Amniotic epithelial cell (primary cell): ENCODE results near the gene DAZAP2.
A peak's percentile ranks its signal among the peaks of the same experiment; 100 is the strongest.
"Not testable (repeated sequence)": the region's sequence is repeated elsewhere in the genome, so short reads cannot be mapped to it uniquely, and the experiment has no call there.

ENCODE experiments used
- DNase-seq: peaks from one replicate; pipeline ENCODE4 v3.0.0-alpha.2; 2010; ENCODE audit warnings: low read depth

The DAZAP2 gene

GRCh38 chr12:51217133-51217967 is 21.3 kb upstream of the DAZAP2 start:
- peak; percentile 13 for DNase-seq

GRCh38 chr12:51217968-51218606 is 20.5 kb upstream of the DAZAP2 start, which contains the start of gene POU6F1:
Gene POU6F1 (minus strand): TSS chr12:51218062. CDS start chr12:51206836, 11,226 bp downstream.
- peak; percentile 77 for DNase-seq

- peak; percentile 2 for DNase-seq
Observed at GRCh38 chr12:51218607-51219161, 19.9 kb upstream of the DAZAP2 start.

- no peak for DNase-seq
Observed at GRCh38 chr12:51219322-51219721, 19.3 kb upstream of the DAZAP2 start.

GRCh38 chr12:51219857-51220256 is 18.8 kb upstream of the DAZAP2 start:
- DNase-seq = not testable (repeated sequence)

GRCh38 chr12:51222461-51222860 is 16.2 kb upstream of the DAZAP2 start:
- no peak for DNase-seq

- DNase-seq = no peak
Observed at GRCh38 chr12:51224625-51225024, 14.0 kb upstream of the DAZAP2 start.

- no peak for DNase-seq
Observed at GRCh38 chr12:51225234-51225633, 13.4 kb upstream of the DAZAP2 start.

- DNase-seq = no peak
Observed at GRCh38 chr12:51225771-51226170, 12.9 kb upstream of the DAZAP2 start.

GRCh38 chr12:51227112-51227511 is 11.5 kb upstream of the DAZAP2 start:
- DNase-seq = not testable (repeated sequence)

DNA sequence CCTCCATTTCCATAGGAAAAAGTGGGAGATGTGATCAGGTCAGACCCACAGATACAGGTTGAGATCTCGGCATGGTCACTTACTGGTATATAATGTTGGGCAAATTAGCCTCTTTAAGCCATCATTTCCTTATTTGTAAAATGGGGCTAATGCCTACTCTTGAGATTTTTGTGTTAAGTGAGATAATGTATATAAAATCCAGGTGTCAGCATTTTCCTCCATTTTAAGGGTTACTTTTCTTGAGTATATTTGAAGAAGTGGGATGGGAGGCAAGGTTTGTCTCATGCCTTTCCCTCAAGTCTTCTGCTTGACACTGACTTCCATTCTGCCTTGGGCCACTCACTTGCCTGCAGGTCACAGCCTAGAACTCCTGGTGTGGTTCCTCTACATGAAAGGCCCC is 10.7 kb upstream of the DAZAP2 start:
- no peak for DNase-seq

DNA sequence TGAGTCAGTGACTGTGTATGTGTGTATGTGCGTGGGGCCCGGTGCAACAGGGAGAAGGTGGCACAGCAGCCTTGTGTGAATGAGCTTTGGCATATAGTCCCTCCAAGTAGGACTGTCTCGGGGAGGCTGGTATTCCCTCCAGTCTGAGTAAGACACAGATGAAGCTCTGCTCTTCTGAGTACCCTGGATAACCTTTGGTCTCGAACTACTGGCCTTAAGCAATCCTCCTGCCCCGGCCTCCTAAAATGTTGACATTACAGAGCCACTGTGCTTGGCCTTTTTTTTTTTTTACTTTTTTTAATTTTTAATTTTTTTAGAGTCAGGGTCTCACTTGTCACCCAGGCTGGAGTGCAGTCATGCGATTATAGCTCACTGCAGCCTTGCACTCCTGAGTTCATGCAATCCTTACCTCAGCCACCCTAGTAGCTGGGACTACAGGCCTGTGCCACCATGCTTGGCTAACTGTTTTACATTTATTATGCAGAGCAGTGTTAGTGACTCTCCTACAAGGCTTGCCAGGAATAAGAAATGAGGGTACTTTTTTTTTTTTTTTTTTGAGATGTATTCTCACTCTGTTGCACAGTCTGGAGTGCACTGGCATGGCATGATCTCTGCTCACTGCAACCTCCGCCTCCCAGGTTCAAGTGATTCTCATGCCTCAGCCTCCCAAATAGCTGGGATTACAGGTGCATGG is 9.4 kb upstream of the DAZAP2 start:
- no peak for DNase-seq

DNA sequence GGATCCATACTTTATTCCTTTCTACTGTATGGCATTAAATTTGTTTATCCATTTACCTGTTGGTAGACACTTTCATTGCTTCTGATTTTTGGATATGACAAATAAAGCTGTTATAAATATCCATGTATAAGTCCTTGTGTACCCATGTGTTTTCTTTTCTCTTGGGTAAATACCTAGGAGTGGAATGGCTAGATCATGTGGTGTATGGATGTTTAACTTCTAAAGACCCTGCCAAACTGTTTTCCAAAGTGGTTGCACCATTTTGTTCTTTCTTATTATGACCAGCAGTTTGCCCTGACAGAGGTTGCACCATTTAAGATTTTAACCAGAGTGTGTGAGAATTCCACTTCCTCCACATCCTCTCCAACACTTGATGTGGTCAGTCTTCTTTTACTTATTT is 6.0 kb upstream of the DAZAP2 start:
- DNase-seq = no peak

GRCh38 chr12:51234530-51234929 is 4.1 kb upstream of the DAZAP2 start:
- DNase-seq = no peak

- DNase-seq = no peak
Observed at GRCh38 chr12:51238037-51238509, 553 bp upstream of the DAZAP2 start.

GRCh38 chr12:51240971-51241370 is 2.3 kb downstream of the DAZAP2 start:
- peak; percentile 18 for DNase-seq

DNA sequence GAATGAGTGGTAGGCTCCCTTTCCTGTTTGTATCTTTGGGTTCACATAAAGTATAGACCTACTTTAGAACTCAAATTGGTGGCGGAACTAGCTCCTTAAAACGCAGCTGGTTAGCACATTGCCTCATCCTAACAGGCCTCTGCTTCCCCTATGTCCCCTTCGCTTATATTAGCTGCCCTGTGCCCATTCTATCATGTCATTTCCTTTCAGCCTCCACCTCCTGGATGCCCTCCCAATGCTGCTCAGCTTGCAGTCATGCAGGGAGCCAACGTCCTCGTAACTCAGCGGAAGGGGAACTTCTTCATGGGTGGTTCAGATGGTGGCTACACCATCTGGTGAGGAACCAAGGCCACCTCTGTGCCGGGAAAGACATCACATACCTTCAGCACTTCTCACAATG is 3.5 kb downstream of the DAZAP2 start:
- DNase-seq = no peak

DNA sequence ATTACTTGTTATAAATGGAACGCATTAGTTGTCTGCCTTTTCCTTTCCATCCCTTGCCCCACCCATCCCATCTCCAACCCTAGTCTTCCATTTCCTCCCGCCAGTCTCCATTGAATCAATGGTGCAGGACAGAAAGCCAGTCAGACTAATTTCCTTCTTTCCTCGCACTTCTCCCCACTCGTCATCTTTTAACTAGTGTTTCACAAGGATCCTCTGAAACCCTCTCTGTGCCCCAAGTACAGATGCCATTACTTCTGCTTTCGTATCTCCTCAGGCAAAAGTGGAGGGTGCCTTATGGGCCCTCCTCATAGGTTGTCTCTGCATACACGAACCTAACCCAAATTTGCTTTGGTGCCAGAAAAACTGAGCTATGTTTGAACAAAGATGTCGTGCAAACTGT is 4.2 kb downstream of the DAZAP2 start:
- DNase-seq = no peak

GRCh38 chr12:51244269-51244668 is 5.6 kb downstream of the DAZAP2 start:
- DNase-seq = peak; percentile 39

DNA sequence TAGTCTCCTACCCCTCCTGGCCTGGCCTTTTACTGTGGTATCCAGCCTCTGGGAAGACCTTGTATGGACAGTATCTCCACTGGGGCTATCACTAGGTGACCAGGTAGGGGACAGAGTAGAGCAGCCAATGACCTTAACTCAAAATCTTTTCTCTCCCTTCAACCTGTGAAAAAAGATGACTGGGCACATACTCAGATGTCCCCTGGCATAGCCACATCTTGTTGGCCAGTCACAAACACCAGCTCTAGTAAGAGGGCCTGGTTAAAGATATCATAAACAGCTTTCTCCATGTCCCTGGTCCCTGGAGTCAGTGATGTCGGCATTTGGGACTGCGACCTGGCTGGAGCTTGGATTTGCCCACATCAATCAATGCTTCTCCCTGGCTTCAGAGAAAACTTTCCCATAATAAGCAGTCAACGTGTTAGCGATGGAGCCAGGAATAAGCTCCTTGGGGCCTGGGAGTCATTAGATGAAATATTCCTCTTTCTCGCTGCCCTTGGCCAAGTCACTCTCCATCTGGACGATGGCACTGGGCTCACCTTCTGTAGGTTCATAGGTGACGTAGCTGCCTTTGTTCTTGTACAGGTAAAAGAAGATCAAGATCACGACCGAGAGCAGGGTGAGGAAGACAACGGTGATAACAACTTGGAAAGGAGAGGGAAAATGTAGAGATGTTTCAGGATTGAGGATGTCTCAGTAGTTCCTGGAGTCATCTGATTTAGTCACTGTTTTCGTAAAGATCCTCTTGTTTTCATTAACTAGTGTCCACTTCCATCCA is 7.0 kb downstream of the DAZAP2 start:
- no peak for DNase-seq

DNA sequence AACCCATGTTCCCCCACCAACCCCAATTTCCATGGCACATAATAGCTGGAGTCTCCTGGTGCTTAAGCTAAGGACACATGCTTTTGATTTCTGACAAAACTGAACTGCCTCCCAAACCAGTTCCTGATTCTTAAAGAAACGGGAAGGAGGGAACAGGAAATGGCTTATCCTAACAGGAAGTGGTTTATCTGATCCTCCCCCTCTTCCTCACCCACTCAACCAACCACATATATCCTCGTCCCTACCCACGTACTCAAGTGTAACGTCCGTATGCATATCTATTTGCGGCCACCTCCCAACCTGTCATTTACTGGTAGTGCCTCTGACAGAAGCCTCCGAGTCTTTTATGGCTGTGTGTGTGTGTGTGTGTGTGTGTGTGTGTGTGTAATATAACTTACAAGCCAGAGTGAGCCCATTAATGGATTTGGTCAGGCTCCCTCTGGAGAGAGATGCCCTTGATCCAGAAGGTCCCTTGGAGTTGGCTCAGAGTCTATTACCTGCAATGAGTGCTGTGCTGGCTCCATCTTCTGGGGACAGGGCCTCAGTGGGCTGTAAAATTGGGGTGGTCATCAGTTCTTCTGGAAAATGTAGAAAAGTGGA is 7.7 kb downstream of the DAZAP2 start:
- DNase-seq = peak; percentile 77
